ENCODE measurements around the gene POU2F3.

- TF ChIP-seq CTCF (IDR thresholded peaks at IDR 0.05) (no peak), EP300 (IDR thresholded peaks at IDR 0.05) (no peak)
These were observed 48.9 kb upstream of the POU2F3 start for GRCh38 chr11:120191058-120191457.
